ENCODE data around the gene NKIRAS2.

GRCh38 chr17:41988418-41988817, 31.5 kb upstream of the NKIRAS2 start:
- TF ChIP-seq TAF1 (IDR thresholded peaks at IDR 0.05; ENCODE audit: borderline replicate concordance, low read depth, low read length), result no peak
- no peak for TF ChIP-seq POLR2A (IDR thresholded peaks at IDR 0.05; ENCODE audit: low read depth, low read length)

All from GM12892 (cell line).